Measurements from ENCODE around the gene CFHR4.
"Not testable (repeated sequence)": the region's sequence is repeated elsewhere in the genome, so short reads cannot be mapped to it uniquely, and the experiment has no call there.

The CFHR4 gene

DNA sequence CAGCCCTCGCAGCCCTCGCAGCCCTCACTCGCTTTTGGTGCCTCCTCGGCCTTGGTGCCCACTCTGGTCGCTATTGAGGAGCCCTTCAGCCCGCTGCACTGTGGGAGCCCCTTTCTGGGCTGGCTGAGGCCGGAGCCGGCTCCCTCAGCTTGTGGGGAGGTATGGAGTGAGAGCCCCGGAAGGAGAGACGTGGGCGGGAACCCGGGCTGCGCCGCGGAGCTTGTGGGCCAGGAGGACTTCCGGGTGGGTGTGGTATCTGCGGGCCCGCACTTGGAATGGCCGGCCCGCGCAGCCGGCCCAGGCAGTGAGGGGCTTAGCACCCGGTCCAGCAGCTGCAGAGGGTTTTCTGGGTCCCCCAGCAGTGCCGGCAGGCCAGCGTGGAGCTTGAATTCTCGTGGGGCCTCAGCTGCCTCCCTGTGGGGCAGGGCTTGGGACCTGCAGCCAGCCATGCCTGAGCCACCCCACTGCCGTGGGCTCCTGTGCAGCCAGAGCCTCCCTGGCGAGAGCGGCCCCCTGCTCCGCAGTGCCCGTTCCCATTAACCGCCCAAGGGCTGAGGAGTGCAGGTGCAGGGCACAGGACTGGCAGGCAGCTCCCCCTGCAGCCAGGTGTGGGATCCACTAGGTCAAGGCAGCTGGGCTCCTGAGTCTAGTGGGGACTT, 45.8 kb downstream of the CFHR4 start:
- DNase-seq (ENCODE audit: low read depth in 2 of 2): no peak

DNA sequence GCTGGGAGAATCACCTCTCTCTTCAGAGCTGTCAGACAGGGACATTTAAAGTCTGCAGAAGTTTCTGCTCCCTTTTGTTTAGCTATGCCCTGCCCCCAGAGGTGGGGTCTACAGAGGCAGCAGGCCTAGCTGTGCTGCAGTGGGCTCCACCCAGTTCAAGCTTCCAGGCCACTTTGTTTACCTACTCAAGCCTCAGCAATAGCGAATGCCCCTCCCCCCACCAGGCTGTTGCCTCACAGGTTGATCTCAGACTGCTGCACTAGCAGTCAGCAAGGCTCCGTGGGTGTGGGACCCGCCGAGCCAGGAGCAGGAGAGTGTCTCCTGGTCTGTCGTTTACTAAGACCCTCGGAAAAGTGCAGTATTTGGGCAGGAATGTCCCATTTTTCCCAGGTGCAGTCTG, 53.6 kb downstream of the CFHR4 start:
- not testable (repeated sequence) for DNase-seq (ENCODE audit: low read depth in 2 of 2)

DNA sequence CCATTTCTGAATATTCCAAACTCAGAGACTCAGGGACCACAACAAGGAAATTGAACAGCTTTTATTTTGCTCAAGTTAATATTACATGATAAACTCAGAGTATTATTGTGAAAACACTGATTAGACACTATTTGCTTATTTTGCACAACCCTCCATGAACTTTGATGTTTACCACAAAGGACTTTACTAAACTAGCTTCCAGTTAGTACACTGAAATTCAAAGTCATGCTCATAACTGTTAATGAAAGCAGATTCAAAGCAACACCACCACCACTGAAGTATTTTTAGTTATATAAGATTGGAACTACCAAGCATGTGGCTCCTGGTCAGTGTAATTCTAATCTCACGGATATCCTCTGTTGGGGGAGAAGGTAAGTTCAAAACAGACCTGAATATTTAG, 55.7 kb downstream of the CFHR4 start, which contains the start of gene CFHR2:
CFHR2 (plus strand) TSS at position 171 of the 400 bp plus-strand sequence; CDS start at position 314, 143 bp downstream.
- DNase-seq (ENCODE audit: low read depth in 2 of 2): not testable (repeated sequence)

DNA sequence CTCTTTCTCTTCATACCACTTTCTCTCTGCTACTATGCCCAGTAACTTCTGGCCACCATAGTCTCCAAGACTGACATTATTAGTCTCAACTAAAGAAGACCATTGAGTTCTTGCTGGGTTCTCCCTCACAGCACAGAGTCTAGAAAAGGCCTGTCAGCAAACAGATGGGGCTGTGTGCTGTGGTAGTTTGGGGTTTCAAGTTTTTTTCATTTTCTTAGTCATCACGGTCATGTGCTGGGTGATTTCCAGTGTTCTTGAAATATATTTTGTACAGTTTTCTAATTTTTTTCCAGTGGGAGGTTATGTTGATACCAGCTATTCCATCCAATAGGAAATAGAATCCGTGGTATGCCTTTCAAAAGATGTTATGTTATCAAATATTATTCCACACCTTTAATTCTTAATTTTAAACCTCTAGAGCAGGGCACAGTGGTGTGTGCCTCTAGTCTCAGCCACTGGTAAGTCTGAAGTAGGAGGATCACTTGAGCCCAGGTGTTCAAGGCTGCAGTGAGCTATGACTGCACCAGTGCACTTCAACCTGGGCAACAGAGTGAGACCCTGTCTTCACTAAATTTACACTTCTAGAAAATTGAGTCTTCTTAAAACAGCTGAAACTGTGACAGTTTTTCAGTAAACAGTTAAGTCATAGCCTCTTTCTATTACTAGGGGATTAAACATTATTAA, 64.0 kb downstream of the CFHR4 start:
- DNase-seq (ENCODE audit: low read depth in 2 of 2): no peak

DNA sequence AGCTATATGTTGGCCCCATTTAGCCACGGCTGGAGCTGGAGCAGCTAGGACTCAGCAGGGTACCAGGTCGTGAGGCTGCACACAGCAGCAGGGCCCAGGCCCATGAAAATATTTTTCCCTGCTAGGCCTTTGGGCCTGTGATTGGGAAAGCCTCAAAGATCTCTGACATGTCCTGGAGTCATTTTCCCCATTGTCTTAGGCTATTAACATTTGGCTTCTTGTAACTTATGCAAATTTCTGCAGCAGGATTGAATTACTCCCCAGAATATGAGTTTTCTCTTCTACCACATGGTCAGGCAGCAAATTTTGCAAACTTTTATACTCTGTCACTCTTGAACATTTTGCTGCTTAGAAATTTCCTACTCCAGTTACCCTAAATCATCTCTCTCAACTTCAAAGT, 66.9 kb downstream of the CFHR4 start:
- no peak for DNase-seq (ENCODE audit: low read depth in 2 of 2)

DNA sequence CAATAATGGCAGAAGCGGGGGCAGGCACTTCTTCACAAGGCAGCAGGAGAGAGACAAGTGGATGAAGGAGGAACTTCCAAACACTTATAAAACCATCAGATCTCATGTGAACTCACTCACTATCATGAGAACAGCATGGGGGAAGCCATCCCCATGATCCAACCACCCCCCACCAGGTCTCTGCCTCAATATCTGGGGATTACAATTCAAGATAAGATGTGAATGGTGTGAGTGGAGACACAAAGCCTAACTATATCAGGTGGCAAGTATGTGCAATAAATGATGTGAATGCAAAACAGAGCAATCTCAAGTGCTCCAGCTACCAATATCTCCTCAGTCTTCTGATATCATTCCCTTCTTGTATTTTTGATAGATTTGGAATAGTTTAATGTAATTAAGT, 68.1 kb downstream of the CFHR4 start:
- no peak for DNase-seq (ENCODE audit: low read depth in 2 of 2)

DNA sequence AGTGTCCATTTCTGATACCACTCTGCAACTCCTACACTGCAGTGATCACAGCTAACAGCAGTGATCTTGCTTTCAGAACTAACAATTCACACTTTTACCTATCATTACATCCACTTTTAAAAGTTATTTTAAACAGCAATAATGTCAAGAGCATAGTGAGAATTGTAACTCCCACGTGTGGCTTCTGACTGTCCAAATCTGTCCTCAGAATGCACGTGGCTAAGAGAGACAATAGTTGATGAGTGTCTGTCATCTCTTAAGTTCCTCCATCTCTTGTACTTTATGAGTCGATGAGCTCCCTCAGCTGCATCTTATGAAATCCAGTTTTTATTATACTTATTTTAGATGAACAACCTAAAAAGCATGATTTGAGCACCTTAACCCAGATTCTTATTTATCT, 73.0 kb downstream of the CFHR4 start:
- DNase-seq (ENCODE audit: low read depth in 2 of 2): no peak

Data from activated CD4-positive, alpha-beta T cell treated with anti-CD3 and anti-CD28 coated beads for 24 hours (primary cell).